SK-N-MC (cell line): ENCODE results near the gene MOV10L1.

Experiments used
- DNase-seq: peaks from one replicate; pipeline ENCODE4 v3.0.0-alpha.2; 2011; ENCODE audit warnings: low read depth, low spot score
- H3K27ac ChIP-seq: fragments of 200-600 bp; sonication (generic); 2 replicates; pipeline ENCODE4 v1.5.1; 2016; ENCODE audit warnings: mixed run types
- H3K36me3 ChIP-seq: fragments of 200-600 bp; sonication (generic); 2 replicates; pipeline ENCODE4 v1.6.1; 2017; ENCODE audit warnings: antibody characterized with exemption, low read length, mixed read lengths; ENCODE audit not compliant: insufficient read depth
- H3K4me3 ChIP-seq: fragments of 200-600 bp; sonication (generic); 2 replicates; pipeline ENCODE4 v1.5.1; 2016
- H3K9ac ChIP-seq: fragments of 200-600 bp; sonication (generic); 2 replicates; pipeline ENCODE4 v1.8.0; 2017; ENCODE audit warnings: mixed run types, mixed read lengths; ENCODE audit not compliant: insufficient read length
- H3K9me3 ChIP-seq: fragments of 200-600 bp; sonication (generic); 2 replicates; pipeline ENCODE4 v1.6.1; 2017; ENCODE audit warnings: low read depth, mild to moderate bottlenecking, antibody characterized with exemption, low read length, moderate library complexity, mixed read lengths
- EZH2 ChIP-seq: fragments of 200-600 bp; sonication (generic); IDR thresholded peaks from one replicate; pipeline ENCODE4 v1.6.1; 2017; ENCODE audit warnings: antibody characterized with exemption
- FOXP2 ChIP-seq: optimal IDR thresholded peaks from 2 replicates; pipeline ENCODE3; 2011; ENCODE audit warnings: mild to moderate bottlenecking, moderate library complexity; ENCODE audit not compliant: insufficient read depth; ENCODE audit errors: extremely low read length, control extremely low read depth
- POLR2AphosphoS5 ChIP-seq: IDR thresholded peaks from 2 replicates; pipeline ENCODE4 v1.6.1; 2012; ENCODE audit warnings: mild to moderate bottlenecking, low read depth, low read length, borderline replicate concordance

MOV10L1 gene

GRCh38 chr22:50087646-50088045 lies 2.2 kb upstream of the MOV10L1 start:
- DNase-seq = no peak
- Histone ChIP-seq H3K27ac (no peak overlapping the region), H3K4me3 (no peak overlapping the region), H3K36me3 (no peaks in the 10 kb centered on the region), H3K9ac (no peak overlapping the region), H3K9me3 (no peaks in the 10 kb centered on the region)
- TF ChIP-seq EZH2 (no peak), POLR2AphosphoS5 (no peak), FOXP2 (no peak)

GRCh38 chr22:50088096-50088495 lies 1.7 kb upstream of the MOV10L1 start:
- Histone ChIP-seq H3K4me3 (no peak overlapping the region), H3K27ac (no peak overlapping the region), H3K36me3 (no peaks in the 10 kb centered on the region), H3K9me3 (no peaks in the 10 kb centered on the region), H3K9ac (no peak overlapping the region)
- TF ChIP-seq FOXP2 (no peak), POLR2AphosphoS5 (no peak), EZH2 (no peak)
- DNase-seq = no peak

DNA sequence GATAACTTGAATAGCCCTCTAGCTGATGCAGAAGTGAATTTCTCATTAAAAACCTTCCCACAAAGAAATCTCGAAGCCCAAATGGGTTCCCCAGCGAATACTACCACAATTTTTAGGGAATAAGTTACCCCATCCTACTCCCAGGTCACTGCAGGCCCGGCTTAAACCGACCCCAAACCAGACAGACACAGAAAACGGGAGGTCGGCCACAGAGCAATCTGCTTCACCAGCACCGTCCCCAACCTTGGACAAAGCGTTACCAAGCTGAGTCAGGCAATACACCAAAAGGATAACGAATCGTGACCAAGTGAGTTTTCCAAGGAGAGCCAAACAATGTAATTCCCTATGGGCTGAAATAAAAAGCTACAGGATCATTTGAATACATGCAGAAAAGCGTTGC lies 575 bp upstream of the MOV10L1 start:
- H3K27ac ChIP-seq = no peak overlapping the region
- DNase-seq = no peak
- no peak overlapping the region for H3K4me3 ChIP-seq
- TF ChIP-seq EZH2 = no peak
- TF ChIP-seq POLR2AphosphoS5 = no peak
- TF ChIP-seq FOXP2 = no peak
- H3K9me3 ChIP-seq = no peaks in the 10 kb centered on the region
- no peak overlapping the region for H3K9ac ChIP-seq
- H3K36me3 ChIP-seq = no peaks in the 10 kb centered on the region

- no peak for DNase-seq
- H3K4me3 ChIP-seq = no peak overlapping the region
- no peaks in the 10 kb centered on the region for H3K36me3 ChIP-seq
- no peaks in the 10 kb centered on the region for H3K9me3 ChIP-seq
- TF ChIP-seq POLR2AphosphoS5 = no peak
- no peak for TF ChIP-seq FOXP2
- TF ChIP-seq EZH2 = no peak
- no peak overlapping the region for H3K27ac ChIP-seq
- no peak overlapping the region for H3K9ac ChIP-seq
Measured at GRCh38 chr22:50090412-50090714, 557 bp downstream of the MOV10L1 start.

GRCh38 chr22:50091092-50091768 lies 1.4 kb downstream of the MOV10L1 start:
- no peak overlapping the region for H3K27ac ChIP-seq
- no peak for TF ChIP-seq EZH2
- TF ChIP-seq FOXP2 = no peak
- no peak for TF ChIP-seq POLR2AphosphoS5

GRCh38 chr22:50092342-50092741 lies 2.5 kb downstream of the MOV10L1 start:
- H3K4me3 ChIP-seq = no peak overlapping the region
- TF ChIP-seq POLR2AphosphoS5 (no peak), FOXP2 (no peak), EZH2 (no peak)
- no peak for DNase-seq
- H3K36me3 ChIP-seq = no peaks in the 10 kb centered on the region
- H3K9me3 ChIP-seq = no peaks in the 10 kb centered on the region
- H3K9ac ChIP-seq = no peak overlapping the region
- no peak overlapping the region for H3K27ac ChIP-seq

More at GRCh38 chr22:50091092-50091768, 1.4 kb downstream of the MOV10L1 start:
- no peak overlapping the region for H3K4me3 ChIP-seq
- no peak for DNase-seq
- H3K9me3 ChIP-seq = no peaks in the 10 kb centered on the region
- H3K36me3 ChIP-seq = no peaks in the 10 kb centered on the region
- no peak overlapping the region for H3K9ac ChIP-seq

GRCh38 chr22:50098052-50098451 lies 8.2 kb downstream of the MOV10L1 start:
- H3K27ac ChIP-seq = no peak overlapping the region
- H3K36me3 ChIP-seq = no peaks in the 10 kb centered on the region
- DNase-seq = no peak
- no peak overlapping the region for H3K9ac ChIP-seq
- TF ChIP-seq EZH2 = no peak
- no peak for TF ChIP-seq POLR2AphosphoS5
- TF ChIP-seq FOXP2 = no peak
- no peak overlapping the region for H3K4me3 ChIP-seq
- no peaks in the 10 kb centered on the region for H3K9me3 ChIP-seq

GRCh38 chr22:50101870-50102565 lies 12.2 kb downstream of the MOV10L1 start:
- Histone ChIP-seq H3K9me3 (no peaks in the 10 kb centered on the region), H3K36me3 (no peaks in the 10 kb centered on the region), H3K9ac (no peak overlapping the region), H3K4me3 (no peak overlapping the region), H3K27ac (no peak overlapping the region)
- DNase-seq = no peak
- TF ChIP-seq FOXP2 = no peak
- TF ChIP-seq EZH2 = no peak
- no peak for TF ChIP-seq POLR2AphosphoS5
